Stimulated activated CD4-positive, alpha-beta T cell treated with anti-CD3 and anti-CD28 coated beads, Interleukin-15, amount 100 ng/mL, for 48 hours (primary cell): Measurements from ENCODE around the gene LACRT.
"Not testable (repeated sequence)": the region's sequence is repeated elsewhere in the genome, so short reads cannot be mapped to it uniquely, and the experiment has no call there.

Experiments
- DNase-seq, 2 donors: peaks; one replicate each; pipeline ENCODE4 v3.0.0-alpha.2; 2020; ENCODE audit warnings: low read depth in 2 of 2

LACRT gene, protein sequence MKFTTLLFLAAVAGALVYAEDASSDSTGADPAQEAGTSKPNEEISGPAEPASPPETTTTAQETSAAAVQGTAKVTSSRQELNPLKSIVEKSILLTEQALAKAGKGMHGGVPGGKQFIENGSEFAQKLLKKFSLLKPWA

DNA sequence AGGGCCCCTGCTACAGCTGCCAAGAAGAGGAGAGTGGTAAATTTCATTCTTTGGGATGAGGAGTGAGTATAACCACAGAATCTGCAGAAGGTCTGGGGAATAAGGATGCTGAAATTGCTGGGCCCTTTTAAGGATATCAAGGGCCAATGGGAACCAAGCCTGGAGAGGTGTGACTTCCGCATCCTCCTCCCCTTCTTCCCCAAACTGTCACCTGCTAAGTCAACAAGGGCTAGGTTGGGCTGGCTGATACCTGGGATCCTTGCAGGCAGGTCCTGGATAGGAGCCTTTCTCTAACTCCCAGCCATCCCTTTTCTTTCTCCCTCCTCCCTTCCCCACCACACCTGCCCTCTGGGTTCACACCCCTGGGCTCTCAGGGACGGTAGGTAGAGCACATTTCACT, at the start of gene LACRT:
LACRT (minus strand) TSS at position 101 of the 400 bp plus-strand sequence; CDS start at position 47, 54 bp downstream.
- DNase-seq: no peak

DNA sequence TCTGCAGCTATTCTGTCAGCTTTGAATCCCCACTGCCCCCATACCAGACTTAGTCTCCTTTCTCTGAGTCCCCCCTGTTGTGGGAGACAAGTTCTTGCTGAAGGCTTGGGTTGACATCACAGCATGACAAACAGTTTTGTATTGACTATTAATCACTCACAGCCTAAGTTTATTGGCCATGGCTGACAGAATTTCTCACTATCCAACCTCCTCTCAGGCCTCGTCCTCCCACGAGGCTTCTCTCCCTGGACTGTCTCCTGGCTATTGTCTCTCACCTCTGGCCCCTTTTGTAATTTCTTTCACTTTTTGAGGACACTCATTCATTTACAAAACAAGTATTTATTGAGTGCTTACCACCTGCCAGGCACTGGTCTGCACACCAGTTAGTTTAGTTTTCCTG, 48.7 kb upstream of the LACRT start:
- no peak for DNase-seq

DNA sequence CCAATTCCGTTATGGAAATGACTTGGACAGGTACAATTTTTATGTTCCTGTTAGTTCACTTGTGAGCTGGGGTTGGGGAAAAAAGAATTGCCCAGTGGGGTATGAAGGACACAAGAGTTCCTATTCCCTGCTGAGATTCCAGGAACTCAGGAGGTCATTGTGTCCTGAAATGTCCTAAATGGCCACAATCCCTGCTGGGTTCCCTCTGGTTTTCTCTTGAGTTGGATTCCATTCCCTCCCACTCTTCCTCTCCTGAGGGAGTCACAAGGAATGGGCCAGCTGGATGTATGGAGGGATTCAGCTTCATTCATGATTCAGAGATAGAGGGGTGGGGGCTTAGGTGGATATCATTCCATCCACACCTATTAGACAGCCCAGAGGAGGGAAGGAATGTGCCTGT, 48.0 kb upstream of the LACRT start:
- DNase-seq: no peak

DNA sequence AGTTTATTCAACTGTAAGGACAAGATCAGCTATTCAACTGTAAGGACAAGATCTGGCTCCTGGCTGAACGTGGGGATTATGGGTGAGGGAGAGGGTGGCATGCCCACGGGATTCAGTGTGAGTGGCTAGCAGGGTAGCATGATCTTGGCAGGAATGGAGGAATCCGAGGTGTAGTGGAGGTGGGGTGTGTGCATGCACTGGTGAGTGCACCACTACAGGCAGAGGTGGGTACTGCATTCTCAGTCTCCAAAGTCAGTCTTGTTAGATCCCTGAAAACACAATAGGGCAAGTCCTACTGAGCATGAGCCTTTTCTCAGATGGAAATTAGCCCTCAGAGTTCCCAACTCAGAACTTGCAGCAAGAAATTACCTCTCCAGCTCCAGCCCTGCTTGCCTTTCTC, 45.7 kb upstream of the LACRT start:
- DNase-seq: peak in 1 of 2 donors; percentile 21

DNA sequence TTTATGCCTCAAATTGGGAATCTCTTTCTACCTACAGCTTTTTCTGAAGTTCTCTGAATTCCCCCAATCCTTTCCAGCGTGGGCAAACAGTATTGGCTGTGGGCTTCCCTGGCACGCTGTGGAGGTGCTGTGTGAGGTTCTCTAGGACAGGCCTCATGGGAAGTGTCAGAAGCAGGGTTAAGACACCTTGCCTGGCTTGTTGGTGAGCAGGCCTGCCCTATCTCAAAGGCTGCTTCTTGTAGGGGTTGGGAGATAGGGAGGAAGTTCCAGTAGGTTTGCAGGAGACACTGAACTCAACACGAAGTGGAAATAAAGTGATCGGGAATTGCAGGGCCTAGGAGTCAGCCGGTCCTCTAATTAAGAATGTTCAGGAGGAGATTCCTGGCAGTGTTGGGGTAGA, 43.4 kb upstream of the LACRT start:
- DNase-seq: no peak

DNA sequence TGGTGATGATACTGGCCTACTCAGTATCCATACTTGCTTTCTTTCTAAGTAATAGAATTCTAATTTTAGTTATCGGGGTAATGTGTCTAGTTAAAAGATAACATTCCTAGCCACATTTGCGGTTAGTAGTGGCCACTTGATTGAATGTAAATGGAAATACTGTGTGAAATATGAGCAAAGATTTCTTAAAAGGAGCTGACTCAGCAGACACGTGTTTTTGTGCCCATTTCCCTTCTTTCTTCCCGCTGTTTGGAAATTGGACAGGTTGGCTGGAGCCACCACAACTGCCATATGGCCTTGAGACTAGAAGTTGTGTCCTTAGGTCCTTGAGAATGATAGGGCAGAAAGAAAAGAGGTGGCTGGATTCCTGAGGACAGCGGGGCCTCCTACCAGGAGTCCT, 33.2 kb upstream of the LACRT start:
- DNase-seq: no peak

DNA sequence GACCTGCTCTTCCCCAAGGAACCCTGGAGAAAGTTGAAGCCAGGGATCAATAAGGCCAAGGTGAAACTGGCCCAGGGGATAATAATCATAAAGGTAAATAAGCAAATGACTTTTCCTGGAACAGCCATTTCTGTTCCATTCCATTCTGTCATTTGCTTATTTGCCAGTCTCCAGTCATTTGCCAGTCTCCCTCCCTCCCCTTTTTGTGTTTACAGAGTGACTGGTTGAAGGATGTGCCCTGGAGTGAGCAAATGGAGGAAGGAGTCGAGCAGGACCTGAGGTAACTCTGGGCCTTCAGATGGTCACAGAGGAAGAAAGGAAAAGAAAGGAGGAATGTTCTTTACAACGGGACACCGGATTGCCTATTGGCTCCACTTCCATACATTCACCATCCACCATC, 31.3 kb upstream of the LACRT start:
- no peak for DNase-seq

DNA sequence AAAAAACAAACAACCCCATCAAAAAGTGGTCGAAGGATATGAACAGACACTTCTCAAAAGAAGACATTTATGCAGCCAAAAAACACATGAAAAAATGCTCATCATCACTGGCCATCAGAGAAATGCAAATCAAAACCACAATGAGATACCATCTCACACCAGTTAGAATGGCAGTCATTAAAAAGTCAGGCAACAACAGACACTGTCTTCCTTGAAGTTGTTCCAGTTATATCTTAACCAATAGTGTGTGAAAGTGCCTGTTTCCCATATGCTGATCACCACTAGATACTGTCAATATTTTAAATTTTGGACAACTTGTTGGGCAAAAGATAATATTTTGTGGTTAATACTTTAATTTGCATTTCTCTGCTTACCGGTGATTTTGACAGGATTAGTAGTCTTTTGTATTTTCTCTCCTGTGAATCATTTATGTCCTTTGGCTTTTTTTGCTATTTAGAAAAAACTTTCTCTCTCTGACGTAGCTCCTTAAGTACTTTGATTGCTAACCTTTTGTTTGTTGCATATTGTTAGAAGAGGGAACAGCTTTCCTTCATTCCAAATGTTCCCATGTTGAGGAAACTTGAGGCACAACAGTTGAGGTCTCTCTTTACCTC, 30.4 kb upstream of the LACRT start:
- DNase-seq: not testable (repeated sequence)

DNA sequence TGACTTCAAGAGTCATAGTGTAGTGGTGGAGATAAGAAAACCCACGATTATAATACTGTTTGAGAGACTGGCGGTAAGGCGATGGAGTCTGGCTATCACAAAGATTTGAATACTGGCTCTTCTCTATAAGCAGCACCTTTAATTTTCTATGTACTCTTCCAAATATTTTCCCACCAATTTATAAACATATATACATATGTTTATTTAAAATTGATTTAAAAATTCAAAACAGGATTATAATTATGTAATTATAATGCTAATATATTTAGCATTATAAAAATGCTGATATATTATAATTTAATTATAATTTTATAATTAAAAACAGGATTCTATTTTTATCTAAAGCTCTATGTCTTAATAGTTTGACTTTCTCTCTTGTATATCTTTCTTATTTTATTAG, 28.9 kb upstream of the LACRT start:
- DNase-seq: no peak

DNA sequence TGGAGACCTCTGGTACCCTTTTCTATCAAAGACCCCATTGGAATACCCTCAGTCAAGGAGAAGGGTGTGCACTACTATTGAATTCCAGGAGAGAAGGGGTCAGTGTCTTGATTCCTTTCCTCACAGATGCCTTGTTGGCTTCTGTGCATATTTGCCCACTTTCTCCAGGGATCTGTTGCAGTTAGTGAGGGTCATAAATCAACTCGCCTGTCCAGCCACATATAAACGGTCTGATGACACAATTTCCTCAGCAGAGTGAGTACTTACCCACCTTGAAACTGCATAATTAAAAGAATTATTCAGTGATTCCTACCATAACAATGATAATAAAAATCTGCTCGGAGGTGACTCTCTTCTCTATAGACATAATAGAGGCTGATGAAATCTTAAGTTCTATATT, 27.3 kb upstream of the LACRT start:
- DNase-seq: no peak

DNA sequence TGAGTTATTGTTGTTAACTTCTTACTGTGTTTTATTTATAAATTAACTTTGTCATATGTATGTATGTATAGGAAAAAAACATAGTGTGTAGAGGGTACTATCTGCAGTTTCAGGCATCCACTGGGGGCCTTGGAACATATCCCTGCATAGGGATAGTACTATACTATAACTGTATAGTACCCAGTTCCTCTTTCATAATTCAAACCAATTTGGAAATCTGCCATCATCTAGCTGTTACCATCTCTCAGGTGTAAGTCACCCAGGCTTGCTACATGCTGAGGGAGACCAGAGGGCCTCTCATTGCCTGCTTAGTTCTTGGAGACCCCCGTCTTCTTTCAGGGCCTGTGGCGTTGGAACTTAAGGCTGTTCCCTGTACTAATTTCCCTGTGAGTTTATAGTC, 26.4 kb upstream of the LACRT start:
- DNase-seq: no peak

DNA sequence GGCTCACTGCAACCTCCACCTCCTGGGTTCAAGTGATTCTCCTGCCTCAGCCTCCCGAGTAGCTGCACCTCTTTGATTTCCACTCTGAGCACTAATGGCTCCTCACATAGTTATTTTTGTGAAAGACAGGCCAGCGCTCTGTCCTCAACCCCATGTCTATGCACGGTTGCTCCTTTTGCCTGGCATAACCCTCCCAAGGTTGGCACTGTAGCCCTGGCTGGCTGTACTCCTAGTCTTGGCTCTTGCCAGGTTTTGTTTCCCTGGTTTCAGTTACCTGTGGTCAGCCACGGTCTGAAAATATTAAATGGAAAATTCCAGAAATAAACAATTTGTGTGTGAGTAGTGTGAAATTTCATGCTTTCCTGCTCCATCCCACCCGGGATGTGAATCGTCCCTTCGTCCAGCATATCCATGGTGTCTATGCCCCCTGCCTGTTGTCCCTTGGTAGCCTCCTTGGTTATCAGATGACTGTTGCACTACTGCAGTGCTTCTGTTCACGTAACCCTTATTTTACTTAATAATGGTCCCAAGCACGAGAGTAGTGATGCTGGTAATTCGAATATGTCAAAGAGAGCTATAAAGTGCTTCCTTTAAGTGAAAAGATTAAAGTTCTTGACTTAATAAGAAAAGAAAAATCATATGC, 25.7 kb upstream of the LACRT start:
- DNase-seq: no peak

DNA sequence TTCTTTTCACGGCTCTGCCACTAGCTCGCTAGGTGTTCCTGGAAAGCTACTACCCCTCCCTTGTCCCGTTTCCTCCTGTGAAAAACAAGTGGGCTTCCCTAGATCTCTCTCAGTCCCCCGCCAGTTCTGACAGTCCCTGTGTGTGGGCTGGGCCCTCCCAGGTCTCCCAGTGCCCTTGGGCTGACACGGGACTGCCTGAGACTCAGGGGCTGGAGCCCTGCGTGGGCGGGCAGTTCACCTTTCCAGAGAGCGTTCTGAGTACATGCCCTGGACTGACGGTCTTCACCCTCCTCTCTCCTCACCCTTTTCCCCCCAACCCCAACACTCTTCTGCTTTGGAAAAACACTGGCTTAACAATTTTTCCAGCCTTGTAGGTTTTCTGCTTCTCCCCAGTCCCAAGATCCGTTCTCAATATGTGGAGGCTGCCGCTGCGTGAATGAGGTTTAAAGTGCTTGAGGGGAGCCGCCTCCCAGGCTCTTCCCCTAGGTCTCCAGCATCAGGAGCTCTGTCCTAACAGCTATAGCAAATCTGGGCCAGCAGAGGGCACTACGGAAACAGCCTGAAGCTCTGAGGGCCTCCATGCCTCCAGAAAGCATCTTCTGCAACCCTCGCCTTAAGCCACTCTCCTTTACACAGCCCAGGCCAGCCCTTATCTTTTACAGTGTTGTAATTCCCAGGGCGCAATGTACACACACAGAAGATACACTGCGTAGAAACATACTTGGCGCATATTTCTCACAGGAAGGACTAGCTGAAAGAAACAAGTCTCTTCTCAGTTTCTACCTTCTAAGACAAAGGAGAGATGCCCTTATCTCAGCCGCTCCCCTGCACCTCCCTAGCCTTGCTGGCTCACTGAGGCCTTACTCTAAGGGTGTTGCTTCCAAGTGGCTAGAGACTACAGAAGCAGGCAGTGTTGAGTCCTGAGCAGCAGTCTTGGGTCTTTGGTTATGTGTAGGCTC, 23.9 kb upstream of the LACRT start:
- peak; percentile 16 to 40 for DNase-seq

DNA sequence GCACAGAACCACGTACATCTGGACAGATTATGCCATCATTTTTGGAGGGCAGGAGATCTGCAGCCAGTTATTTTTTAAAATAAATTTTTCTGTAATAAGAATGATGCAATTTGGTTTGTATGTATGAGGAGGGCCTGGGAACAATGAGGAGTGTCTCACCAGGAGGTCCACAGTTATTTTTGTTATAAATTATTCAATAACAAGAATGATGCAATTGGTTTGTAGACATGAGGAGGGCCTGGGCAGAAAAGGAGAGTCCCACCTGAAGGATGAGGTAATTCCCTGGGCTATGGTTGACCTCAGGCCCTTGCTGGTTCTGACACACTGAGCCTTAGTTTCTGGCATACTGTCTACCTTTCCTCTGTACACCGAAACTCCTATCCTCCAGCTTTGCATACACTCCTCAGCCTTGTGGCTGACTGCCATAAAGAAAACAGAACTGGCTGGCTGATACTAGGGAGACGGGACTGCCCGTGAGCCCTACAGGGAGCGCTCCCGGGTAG, 22.5 kb upstream of the LACRT start:
- DNase-seq: no peak

DNA sequence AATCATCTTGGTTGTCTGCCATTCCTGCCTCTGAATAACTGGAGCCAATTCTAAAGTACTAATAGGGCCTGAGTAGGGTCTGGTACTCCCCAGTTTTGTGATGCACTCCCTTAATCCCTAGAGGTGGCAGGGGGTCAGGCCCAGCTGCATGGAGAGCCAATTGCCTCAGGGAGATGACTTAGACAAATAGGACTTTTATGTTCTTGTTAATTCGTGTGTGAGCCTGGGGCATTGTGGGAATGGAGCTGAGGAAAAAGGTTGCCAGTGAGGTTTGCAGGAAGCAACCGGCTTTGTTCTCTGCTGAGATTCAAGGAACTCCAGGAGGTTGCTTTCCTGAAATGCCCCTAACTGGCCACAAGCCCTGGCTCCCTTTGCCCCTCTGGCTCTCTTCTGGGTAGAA, 20.2 kb upstream of the LACRT start:
- DNase-seq: no peak

DNA sequence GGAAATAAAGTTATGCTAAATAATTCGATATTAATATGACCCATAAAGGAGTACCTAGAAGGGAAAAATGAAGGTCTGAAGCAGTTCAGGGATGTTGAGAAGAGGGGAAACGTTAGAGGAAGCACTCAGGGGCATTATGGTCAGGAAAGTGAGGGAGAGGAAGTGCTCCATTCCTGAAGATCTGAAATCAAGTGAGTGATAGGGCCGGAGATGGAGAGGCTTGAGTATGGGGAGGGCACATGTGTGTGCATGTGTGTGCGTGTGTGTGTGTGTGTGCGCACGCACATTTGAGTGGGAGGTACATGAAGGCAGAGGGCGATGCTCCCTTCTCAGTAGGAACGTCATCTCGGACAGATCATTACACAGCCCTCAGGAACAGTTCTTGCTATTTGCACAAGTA, 18.3 kb upstream of the LACRT start:
- no peak for DNase-seq

DNA sequence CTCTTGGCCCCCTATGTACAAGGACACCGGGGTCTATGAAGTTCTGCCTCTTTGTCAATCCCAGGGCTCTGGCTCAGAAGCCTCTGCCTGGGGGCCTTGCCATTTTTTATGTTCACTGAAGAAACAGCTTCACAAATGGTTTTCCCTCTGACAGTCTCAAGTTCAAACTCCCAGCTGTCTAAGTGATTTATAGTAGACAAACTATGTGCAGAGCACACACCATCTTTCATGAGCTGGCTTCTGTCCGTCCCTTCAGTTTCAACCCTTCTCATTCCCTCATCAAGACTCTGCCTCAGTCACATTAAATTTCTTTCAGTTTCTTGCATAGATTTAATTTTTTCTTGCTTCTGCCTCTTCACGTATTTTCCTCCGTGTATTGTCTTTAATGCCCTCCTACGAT, 16.2 kb upstream of the LACRT start:
- no peak for DNase-seq

DNA sequence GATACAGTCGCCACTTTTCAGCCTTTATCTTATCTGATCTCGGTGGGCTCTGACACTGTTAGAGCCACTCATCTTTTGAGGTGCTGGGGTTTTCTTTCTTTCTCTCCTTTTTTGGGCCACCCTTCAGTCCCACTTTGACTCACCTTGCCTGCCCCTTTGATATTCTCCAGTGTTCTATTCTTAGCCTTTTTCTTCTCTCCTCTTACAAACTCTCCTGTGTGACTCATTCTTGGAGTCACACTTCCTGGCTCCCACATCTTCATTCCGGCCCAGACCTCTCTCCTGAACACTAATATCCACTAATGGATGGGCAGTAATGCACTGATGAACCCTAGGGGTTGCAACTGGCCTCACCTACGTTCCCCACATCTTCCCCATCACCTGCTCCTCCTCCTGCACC, 15.7 kb upstream of the LACRT start:
- no peak for DNase-seq

DNA sequence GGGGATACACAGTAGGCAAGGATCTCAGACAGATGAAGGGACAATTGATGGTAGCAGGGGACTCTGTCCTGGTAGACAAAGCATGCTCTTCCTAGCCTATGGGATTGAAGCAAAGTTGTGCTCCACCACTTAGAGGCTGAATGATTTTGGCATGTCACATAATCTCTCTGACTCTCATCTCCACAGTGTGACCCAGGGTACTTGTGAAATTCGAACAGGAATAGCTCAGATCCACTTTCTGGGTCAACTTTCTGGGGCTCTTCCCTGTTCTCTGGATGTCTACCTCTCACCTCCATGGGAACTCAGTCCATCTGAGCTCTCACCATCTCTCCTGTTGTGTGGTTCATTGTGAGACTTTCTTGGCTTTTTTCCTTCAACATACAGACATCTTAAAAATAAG, 15.1 kb upstream of the LACRT start:
- no peak for DNase-seq

DNA sequence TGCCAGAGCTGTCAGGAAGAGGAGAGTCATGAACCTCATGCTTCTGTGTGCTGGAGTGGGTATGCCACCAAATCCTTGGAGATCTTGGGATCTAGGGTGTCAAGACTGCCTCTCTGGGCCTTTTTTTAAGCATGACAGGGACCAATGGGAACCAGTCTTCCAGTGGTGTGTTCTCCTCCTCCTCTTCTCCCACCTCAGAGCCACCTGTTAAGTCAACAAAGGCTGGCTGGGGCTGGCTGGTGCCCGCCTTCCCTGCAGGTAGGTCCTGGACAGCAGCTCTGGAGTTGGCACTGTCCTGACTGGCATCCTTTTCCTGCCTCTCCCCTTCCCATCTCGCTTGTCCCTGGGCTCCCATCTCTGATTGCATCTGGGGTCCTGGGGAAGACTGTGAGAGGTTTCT, 13.6 kb upstream of the LACRT start, which contains the start of gene DCD:
DCD (minus strand) TSS at position 101 of the 400 bp plus-strand sequence; CDS start at position 39, 62 bp downstream.
- DNase-seq: no peak

DNA sequence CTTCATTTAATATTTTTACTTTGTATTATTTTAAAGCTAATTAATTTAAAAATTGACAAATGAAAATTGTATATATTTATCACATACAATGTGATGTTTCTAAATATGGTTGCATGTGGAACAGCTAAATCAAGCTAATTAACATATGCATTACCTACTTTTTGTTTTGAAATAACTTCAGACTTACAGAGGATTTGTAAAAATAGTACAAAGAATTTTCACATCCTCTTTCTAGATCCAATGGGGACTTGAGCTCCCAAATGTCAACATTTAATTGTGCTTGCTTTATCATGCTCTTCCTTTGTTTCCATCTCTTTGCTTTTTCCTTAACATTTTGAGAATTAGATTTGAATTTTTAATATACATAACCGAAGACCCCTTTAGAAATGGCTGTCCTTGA, 6.9 kb upstream of the LACRT start:
- DNase-seq: no peak

DNA sequence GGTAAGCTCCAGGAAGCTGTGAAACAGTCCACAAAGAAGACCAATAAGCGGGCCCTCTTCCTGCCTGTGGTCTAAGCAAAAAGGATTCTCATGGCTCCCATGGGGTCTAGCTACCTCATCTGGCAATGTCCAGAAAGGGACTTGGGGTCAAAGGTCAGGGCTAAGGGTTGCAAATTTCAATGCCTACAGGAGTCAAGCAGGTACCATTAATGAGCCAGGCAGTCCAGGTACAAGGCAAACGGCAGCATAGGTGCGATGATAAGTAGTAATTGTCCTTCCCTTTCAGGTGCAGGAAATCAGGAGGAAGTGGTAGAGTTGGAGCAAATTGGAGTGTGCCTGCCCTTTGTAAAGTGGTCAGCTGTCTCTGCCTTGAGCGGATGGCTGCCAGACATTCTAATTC, 6.4 kb upstream of the LACRT start:
- DNase-seq: no peak
